Measurements from ENCODE around the gene SLCO1A2. TPM values are rescaled to one million over a fixed set of nuclear protein-coding genes. Genes with fewer than 3 reads are reported as not detected.

Gene SLCO1A2
- total RNA-seq, 1 experiment from 2014 or later, result 10.3 TPM

GRCh38 chr12:21234395-21234794 is 100.3 kb downstream of the SLCO1A2 start:
- Mint-ChIP-seq H3K27ac (no peak overlapping the region), H3K9me3 (peaks cover 2 to 4% of the 10 kb centered on the region in 2 experiments; a peak in 2 of 5 replicates)
- H3K23me2 ChIP-seq (ENCODE audit: insufficient read length, low read depth, low read length, poor library complexity, severe bottlenecking), result no peaks in the 10 kb centered on the region

More at GRCh38 chr12:21234395-21234794, 100.3 kb downstream of the SLCO1A2 start:
- no peak overlapping the region for H3K9ac ChIP-seq (ENCODE audit: extremely low read depth, insufficient read length, low read length)
- H2AK5ac ChIP-seq (ENCODE audit: insufficient read length, low read length), result no peak overlapping the region
- H3K23ac ChIP-seq (ENCODE audit: insufficient read length, low read depth, low read length), result no peak overlapping the region
- no peak overlapping the region for H2BK20ac ChIP-seq (ENCODE audit: low read depth, low read length, poor library complexity, severe bottlenecking)
- H4K8ac ChIP-seq (replicated peaks; ENCODE audit: insufficient read length, low read depth, low read length), result no peak overlapping the region
- H3K79me1 ChIP-seq (ENCODE audit: insufficient read depth, low read depth, low read length, poor library complexity, severe bottlenecking), result no peaks in the 10 kb centered on the region
- Mint-ChIP-seq H3K36me3 (ENCODE audit: insufficient read depth in 1 of 3, low read depth in 3 of 3) (no peaks in the 10 kb centered on the region; a peak in 1 of 7 replicates), H3K4me1 (no peaks in the 10 kb centered on the region), H3K4me3 (no peak overlapping the region), H3K27me3 (ENCODE audit: low read depth) (no peaks in the 10 kb centered on the region)
- no peak overlapping the region for H3K4me2 ChIP-seq (ENCODE audit: insufficient read depth, insufficient read length, low read length)
- no peaks in the 10 kb centered on the region for H3K9me3 ChIP-seq (ENCODE audit: control insufficient read depth, low read depth, low read length)
- H3K79me2 ChIP-seq (ENCODE audit: insufficient read depth, low read length), result no peaks in the 10 kb centered on the region
- no peaks in the 10 kb centered on the region for H3K27me3 ChIP-seq (ENCODE audit: insufficient read depth, low read length)
- no peaks in the 10 kb centered on the region for H3K4me1 ChIP-seq (ENCODE audit: insufficient read depth, low read length)
- no peak overlapping the region for H2BK5ac ChIP-seq (ENCODE audit: insufficient read length, low read length)
- no peak for TF ChIP-seq CTCF (conservative IDR thresholded peaks at IDR 0.05)
- H4K91ac ChIP-seq (ENCODE audit: insufficient read length, low read depth, low read length), result no peak overlapping the region
- WGBS (ENCODE audit: extremely low coverage, insufficient read length, low lambda C conversion rate), result no CpG with 5 or more reads among the region's 5 CpGs
- no peak overlapping the region for H3K14ac ChIP-seq (ENCODE audit: insufficient read depth, low read length)
- H3K18ac ChIP-seq (ENCODE audit: insufficient read length, low read depth, low read length), result no peak overlapping the region
- H3K56ac ChIP-seq (ENCODE audit: insufficient read length, low read depth, low read length), result no peak overlapping the region
- DNase-seq, result no peak
- no peak overlapping the region for H2BK12ac ChIP-seq (ENCODE audit: insufficient read length, low read depth, low read length)
- H4K5ac ChIP-seq (ENCODE audit: insufficient read length, low read depth, low read length), result no peak overlapping the region
- H2BK15ac ChIP-seq (ENCODE audit: low read depth, low read length), result no peak overlapping the region
- no peak overlapping the region for H3K27ac ChIP-seq (ENCODE audit: insufficient read length, low read depth, low read length)
- H3T11ph ChIP-seq (ENCODE audit: low read length), result no peak overlapping the region
- H3K4ac ChIP-seq (ENCODE audit: low read depth, low read length), result no peak overlapping the region
- no peak overlapping the region for H2BK120ac ChIP-seq (ENCODE audit: low read depth, low read length, poor library complexity, severe bottlenecking)
- H2AFZ ChIP-seq (ENCODE audit: low read length), result no peak overlapping the region
- no peaks in the 10 kb centered on the region for H4K20me1 ChIP-seq (ENCODE audit: control insufficient read depth, insufficient read depth, insufficient read length)

Data from H9 (cell line).